ENCODE data around the gene KIF16B.
A peak's percentile ranks its signal among the peaks of the same experiment; 100 is the strongest.

Gene KIF16B

DNA sequence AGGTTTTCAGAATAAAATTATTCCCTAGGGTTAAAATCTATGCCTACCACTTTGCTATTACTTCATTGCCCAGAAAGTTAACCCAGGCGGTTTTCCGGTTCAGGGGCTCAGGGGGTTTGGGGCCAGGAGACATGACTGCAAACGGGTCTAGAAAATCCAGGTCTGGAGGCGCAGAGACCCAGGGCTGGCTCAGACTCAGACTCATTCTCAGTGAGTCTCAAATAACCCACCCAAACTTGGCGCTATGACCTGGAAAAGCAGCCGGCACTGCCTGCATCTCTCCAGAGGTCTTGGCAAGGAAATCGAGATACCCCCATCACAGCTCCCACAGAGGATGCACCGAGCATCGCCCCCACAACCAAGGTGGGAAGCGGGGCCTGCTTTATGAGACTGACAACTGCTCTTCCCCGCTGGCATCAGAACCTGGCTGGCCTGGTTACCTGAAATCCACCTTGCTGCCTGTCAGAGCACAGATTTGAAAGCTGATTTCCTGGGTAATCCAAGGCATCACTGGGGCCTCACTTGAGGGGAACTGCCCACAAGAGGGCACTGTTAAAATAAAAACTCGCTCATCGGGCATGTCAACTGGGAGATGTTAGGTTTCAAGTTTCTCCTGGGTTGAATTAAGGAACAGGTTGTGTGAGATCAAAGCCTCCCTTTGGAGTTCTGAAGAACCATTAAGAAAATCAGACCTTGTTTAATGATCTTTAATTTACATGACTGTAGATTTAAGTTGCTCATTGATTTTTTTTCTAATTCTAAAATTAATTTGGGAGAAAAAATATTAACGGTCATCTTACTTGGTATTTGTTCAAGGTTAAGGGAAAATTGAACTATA is 55.1 kb downstream of the KIF16B start:
- DNase-seq: peak; percentile 87

DNA sequence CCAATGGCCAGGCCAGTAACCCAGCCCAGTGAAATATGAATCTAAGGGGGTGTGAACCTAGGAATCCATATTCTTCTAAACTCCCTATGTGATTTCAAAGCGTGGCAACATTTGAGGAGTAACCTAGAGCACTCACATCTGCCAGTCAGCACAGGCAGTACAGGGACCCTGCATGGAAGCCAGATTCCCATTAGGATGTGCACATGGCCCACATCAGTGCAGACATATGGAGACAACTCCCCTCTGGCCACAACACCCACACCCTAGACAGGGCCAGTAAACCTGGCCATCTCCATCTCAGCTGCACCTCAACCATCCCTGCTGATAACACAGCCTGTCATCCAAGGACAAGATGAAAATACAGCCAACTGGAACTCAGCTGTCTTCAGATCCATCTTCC is 56.5 kb downstream of the KIF16B start:
- no peak for DNase-seq

DNA sequence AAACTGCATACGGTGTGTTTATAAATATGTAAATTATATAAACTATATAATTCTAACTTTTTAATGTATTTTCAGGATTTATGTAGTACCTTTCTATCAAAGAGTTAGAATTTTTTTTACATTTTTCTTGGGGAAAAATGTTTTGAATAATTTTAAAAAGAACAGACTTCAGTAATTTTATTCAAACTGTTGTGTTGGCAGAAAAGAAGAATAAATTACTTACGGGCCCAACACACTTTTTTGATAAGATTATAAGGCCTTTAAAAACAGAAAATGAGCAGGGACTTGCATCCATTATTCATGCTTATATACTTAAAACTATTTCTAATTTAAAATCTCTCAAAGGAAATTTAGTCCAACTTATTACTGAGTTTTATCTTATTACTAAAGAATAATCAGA is 58.2 kb downstream of the KIF16B start:
- DNase-seq: no peak

DNA sequence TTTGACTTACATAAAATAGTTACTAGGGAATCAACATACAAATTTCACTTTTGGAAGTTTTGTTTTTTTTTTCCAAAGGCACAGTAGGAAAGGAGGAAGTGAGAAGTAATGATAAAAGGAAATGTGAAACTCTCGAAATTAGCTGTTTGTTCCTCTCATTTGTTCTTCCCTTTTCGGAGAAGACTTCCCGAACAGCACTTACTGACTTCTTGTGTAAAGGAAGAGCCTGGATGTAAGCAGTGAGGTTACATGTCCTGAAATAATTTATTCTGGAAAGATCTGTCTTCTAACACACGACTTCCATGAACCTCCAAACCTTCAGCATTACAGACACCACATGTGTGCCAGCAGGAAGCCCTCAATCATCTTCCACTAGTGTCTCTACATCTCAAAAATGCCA is 59.1 kb downstream of the KIF16B start:
- DNase-seq: no peak

DNA sequence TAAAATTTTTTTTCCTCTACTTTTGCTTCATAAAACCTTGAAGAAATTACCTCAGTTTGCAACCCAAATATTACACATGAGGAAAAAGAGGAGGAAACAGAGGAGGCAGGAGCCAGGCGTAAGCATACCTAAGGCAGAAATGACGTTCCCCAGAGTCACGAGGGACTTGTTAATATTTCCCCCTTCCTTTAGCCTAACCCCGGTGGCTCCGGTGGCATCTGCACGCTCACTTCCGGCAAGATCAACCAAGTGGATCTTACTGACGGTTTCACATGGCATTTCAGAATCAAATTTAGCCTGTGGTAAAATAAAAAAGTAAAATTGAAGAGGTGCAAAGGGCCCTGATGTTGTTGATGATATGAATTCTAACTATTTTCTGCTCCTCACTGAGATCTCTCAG is 67.4 kb downstream of the KIF16B start:
- DNase-seq: no peak

DNA sequence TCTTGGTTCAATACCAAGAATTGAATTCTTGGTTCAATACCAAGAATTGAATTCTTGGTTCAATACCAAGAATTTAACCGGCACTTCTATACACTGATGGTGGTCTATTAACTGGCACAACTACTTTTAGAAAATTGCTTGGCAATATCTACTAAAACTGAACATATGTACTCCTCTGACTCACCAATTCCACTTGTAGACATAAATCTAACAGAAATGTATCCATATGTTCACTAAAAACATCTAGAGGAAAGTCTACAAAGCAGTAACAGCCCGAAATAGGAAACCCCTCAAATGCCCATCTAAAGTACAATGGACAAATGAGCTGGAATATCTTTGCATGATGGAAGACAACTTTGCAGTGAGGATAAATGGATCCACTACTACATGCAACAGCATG is 71.9 kb downstream of the KIF16B start:
- no peak for DNase-seq

DNA sequence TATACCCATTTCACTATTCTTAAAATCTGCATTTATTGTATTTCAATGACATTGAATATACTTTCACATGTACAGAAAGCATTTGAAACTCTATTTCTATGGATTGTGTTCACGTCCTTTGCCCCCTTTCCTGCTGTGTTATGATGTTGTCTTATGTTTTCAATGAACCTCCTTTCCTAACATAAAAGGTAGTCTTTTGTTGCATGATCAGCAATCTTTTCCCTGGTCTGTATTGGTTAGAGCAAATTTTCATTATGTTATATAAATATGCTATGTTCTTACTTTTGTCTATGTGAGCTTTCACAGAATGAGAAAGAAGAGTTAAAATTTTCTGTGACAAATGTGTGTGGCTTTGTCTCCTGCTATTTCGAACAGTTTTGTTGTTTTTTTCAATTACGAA is 73.1 kb downstream of the KIF16B start:
- no peak for DNase-seq

DNA sequence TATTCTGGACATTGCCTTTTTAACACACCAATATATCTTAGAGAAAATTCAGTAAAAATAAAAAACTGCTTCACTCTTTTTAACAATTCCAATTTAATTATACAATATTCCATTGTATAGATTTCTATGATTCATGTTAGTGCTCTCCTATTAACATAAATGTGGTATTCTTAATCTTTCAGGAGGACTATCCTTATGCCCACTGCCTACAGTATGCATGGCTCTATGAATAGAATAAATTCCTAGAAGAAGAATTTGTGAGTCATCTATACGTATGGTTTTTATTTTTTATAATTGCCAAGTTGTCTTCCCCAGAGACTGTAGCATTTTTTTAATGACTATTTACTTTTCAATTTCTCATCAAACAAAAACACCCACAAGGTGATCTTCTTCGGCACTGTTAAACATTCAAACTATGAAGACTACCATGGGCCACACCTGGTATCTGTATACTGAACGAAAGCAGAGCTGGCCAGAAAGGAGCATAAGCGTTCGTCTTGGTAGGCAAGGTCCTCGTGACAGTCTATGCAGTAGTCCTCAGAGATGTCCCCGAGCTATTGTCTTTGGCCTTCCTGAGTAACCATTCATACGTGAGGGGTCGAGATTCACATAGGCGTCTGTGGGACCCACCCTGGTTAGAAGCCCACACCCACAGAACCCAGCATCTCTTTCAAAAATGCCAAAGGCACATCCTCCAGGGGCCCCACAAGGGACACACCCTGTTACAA is 74.6 kb downstream of the KIF16B start:
- DNase-seq: no peak

DNA sequence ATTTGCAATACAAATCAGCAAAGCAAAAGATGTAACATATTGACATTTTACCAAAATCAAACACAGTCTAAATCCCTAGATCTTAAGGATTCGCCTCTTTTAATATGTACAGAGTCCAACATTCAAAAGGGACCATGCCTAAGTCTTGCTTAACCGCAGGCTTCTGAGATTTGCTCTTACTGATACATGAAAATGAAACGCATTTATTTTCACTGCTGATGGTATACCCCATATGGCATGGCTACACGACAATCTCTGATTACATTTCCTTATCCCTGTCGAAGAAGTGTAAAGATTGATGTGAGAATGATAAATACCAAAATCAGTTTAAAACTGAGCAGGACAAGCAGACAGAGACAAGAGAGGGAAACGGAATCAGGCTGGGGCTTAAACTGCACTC is 75.4 kb downstream of the KIF16B start:
- DNase-seq: no peak

DNA sequence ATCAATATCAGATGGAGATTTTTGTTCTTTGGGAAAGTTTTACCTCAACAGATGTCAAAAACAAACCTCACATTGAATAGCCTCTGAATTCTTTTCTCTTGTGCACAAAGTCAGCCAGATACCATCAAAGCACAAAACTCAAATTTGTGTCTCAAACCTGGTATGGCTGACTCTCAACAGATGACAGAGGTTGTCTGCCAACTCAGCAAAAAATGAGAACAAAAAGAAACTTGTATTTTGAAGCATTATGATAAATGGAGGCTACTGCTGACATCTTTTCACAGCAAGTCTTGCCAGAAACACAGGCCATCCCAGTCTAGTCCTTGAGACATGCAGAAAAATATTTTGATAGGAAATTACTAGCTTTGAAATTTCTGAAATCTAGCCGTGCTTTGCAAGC is 79.8 kb downstream of the KIF16B start:
- DNase-seq: no peak

DNA sequence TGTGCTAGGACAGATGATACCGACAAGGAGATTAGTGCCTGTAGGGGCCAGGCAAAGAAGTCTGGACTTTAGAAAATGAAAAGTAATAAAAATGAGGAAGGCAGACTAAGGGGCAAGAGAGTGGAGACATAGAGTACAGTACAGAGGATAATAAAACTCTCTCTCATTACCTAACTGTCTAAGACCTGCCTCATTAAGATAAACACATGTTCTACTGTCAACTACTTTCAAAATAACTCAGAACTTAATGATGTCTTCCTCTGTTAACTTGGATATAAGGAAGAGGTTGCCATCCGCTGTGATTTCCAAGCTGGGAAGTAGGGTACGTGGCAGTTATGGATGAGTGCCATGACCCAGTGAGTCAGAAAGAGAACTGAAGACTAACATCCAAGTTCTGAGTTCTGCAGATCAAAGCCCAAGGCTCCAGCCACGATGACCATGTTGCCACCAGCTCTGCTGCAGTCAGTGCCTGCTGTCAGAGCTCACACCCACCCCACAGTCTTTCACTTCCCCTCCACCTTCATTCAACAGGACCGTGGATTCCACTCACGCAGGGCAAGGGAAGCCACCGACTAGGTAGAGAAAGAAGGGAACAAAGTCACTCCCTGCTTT is 81.8 kb downstream of the KIF16B start:
- DNase-seq: no peak

DNA sequence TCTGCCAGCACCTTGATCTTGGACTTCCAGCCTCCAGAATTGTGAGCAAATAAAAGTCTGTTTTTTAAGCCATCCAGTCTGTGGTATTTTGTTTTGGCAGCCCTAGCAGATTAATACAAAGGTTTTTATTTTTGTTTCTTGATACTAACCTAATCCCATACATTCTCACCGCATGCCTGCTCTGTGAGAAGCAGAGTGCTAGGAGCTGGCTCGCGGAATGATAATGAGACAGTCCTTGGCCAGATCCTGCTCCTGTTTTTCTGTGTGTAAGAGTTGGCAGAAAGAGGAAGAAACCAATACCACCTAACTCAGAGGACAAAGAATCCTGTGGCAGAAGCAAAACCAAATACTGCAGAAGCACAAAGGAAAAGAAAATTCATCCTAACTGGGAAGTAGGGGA is 82.6 kb downstream of the KIF16B start:
- no peak for DNase-seq

DNA sequence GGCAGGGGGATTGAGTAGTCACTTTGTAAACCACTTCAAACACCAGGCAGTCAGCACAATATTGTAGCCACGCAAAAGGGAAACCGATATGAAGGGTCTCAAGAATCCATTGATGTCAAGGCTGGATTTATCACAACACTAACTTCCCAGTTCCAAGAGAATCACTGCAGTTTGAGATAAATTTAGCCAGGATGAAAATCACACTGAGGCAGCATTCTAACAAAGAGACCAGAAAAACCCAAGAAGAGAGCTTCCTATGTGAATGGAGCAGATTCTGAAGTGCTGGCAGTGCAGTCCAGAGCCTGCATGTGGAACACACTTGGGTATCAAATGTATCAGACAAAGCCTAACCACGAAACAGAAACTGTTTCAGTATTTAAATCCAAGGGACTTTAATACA is 84.6 kb downstream of the KIF16B start:
- DNase-seq: no peak

DNA sequence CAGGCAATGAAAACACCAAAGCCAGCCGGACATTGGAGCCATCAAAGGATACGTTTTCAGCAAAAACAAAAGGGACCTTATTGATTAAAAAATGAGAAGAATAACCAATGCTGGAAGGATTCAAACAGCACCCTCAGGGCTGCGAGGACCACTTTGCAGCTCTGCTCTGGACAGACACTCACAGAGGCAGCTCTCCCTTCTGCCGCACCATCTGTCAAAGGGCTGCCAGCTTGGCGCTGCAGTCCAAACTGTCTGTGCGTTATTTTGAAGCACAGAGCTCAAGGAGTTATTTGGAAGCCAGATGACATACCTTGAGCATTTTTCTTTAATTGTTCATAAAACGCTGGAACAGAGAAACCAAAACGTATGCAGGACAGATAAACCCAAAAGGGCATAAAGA is 85.2 kb downstream of the KIF16B start:
- no peak for DNase-seq

DNA sequence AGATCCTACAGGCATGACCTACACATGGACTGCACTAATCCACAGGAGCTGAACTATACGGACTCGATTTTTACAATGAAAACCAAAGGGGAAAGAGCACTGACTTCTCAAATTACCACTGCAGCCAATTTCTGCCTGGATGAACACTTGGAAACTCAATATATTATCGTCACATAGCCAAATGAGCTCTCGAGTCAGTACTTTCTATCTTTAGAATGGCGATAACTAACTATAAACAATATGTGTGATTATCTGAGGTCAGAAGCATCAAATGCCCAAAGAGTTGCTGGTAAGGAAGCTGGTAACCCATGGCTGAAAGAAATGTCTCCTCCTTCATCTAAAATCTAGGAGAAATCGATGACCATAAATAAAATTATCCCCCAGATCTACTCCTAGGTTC is 86.7 kb downstream of the KIF16B start:
- no peak for DNase-seq

DNA sequence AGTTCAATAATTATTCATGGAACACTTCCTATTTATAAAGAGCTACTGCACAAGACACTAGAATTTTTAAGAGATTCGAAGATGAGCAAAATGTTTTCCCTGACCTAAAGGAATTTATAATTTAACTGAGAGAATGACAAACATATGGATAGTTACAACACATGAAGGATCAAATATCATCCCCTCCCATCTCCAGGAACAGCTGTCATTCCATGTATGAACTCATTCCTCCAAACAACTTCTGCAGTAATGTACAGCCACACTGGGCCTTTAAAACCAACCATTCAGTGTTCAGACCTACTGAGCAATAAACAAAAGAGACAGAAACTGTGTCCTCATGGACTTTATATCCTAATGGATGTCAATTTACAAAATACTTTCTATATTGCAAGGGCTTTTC is 87.8 kb downstream of the KIF16B start:
- no peak for DNase-seq

DNA sequence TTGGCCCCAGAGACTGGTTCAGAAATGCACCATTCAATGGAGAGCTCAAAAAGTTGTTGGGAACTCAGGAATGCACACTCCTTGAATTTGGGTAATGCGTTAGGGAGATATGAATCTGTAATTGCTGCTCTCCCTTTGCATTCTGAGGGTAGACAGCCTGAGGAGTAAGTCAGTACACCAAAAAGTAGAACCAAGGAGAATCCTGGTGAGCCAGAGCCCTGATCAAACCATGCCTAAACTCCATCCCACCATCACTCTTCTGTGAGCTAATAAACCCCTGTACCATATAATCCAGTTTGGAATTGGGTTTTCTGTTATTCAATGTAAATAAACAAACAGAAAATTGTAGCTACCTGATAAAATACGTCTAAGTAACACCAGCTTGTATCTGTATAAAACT is 90.2 kb downstream of the KIF16B start:
- no peak for DNase-seq

DNA sequence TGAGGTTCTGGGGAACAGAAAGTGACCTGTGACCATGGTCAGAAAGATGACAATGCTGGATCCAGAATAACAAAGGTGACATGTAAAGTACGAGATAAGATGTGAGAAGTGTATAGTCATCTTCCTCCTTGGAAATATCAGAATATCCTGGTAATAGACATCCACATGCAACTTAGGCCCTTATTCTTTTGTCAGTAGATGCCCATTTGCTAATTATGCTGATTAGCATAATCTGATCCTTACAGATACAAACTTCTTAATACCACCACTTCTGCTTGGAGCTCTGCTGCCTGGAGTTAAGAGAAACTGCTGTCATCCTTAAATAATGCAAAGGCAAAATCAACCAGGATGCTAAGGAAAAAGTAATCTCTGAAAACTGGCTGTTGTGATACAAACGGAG is 91.3 kb downstream of the KIF16B start:
- no peak for DNase-seq

DNA sequence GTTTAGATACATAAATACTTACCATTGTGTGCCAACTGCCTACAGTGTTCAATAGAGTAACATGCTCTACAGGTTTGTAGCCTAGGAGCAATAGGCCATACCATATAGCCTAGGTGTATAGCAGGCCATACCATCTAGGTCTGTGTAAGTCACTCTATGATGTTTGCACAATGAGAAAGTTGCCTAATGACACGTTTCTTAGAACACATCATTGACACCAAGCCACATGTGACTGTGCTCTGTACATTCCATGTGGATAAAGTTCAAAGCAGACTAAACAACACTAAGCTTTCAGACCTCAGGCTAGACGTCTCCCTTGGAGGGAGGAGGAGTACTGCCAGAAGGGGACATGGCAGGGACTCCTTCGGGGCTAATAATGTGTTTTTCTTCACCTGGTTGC is 93.6 kb downstream of the KIF16B start:
- no peak for DNase-seq

DNA sequence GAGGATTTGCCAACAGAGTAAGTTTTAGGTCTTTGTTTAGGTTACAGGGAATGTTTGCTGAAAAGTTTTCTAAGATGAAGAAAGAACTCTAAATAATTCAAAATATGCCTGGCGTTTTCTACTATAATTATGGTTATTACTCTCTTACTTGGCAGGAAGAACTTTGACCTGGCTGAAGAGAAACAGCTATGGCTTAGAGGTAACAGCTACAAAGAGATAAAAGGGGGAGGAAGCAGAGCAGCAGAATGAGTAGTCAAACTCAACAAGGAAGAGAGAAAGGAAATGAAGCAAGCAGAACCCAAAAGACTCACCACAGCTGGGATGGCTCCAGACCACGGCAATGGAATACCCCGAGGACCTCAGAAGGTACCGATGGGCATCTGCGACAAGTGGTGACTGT is 95.6 kb downstream of the KIF16B start:
- no peak for DNase-seq

DNA sequence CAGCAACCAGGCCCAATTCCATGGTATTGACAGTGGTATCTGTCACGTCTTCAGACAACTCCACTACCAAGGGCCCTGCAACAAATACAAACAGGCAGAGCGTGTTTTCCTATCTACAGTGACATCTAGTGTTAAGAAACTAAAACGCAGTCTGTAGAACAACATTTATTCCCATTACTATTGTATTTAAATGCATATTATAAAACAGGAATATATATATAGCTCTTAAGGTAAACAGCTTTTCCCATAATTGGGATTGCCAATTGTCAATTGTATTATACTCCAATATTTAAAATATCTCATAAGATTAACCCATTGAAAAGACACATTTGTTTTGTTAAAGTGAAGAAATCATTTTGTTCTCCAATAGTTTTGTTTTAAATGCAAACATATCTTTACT is 97.2 kb downstream of the KIF16B start:
- DNase-seq: peak; percentile 82

DNA sequence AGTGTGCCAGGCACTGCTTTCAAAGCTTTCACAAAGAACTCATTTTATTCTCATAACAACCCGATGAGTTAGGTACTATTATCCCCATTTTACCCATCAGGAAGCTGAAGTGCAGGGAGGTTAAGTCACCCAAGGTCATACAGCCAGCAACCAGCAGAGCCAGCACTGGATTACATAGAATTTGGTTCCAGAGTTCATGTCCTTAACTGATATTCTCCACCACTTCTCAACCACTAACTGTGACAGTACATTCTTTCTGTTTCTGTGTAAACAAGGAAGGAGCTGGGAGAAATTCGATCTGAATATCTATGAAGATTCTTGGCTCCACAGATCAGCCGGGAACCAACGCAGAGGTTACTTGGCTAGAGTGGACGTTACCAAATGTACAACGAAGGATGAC is 98.0 kb downstream of the KIF16B start:
- DNase-seq: peak; percentile 88

DNA sequence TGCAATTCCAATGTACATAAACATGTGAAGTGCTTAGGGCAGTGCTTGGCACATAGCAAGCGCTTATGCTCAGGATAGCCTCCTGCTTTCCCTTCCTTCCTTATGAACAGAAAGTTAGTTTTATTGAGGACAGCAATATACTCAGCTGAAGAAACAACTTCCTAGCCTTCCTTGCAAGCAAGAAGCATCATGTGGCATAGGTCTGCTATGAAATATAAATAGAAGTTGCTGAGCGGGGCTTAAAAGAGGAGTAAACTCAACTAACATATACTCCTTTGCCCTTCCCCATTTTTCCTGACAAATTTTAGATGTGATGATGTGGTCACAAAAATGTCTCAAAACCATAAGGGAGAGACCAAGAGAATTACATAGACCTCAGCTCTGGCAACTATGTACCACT is 98.9 kb downstream of the KIF16B start:
- no peak for DNase-seq

All from NCI-H510A treated with DMSO at 0.1 percent for 48 hours (cell line).